Activated T-helper 17 cell treated with anti-CD3 and anti-CD28 coated beads, Interleukin-2, amount 50 U/mL, for 72 hours (primary cell): ENCODE data around the gene DISP2. TPM values are rescaled to one million over a fixed set of nuclear protein-coding genes. Genes with fewer than 3 reads are reported as not detected.

Source experiments
- ATAC-seq: fragments of 150-1000 bp; cut with Tn5 transposase; replicated peaks from 2 replicates; pipeline ENCODE4 v1.10.0; 2021; ENCODE audit warnings: mild to moderate bottlenecking, moderate library complexity
- H3K27ac Mint-ChIP-seq: one replicate; pipeline ENCODE4 v1.8.0; 2022; ENCODE audit warnings: mixed read lengths
- H3K27me3 Mint-ChIP-seq: one replicate; pipeline ENCODE4 v1.8.0; 2022; ENCODE audit warnings: mixed read lengths
- H3K36me3 Mint-ChIP-seq: one replicate; pipeline ENCODE4 v1.8.0; 2022; ENCODE audit warnings: low read depth, mild to moderate bottlenecking, mixed read lengths
- H3K4me1 Mint-ChIP-seq: one replicate; pipeline ENCODE4 v1.8.0; 2022; ENCODE audit warnings: mixed read lengths
- H3K4me3 Mint-ChIP-seq: one replicate; pipeline ENCODE4 v1.8.0; 2022; ENCODE audit warnings: mild to moderate bottlenecking, mixed read lengths
- H3K9me3 Mint-ChIP-seq: one replicate; pipeline ENCODE4 v1.8.0; 2022; ENCODE audit warnings: mixed read lengths
- total RNA-seq, 2 donors: library from RNA; stranded (reverse); gene quantifications; one replicate each; pipeline ENCODE4 v1.2.3, GENCODE V29; 2022

Gene DISP2
- total RNA-seq, 2 donors from 2014 or later: 0.11 to 1.6 TPM

DNA sequence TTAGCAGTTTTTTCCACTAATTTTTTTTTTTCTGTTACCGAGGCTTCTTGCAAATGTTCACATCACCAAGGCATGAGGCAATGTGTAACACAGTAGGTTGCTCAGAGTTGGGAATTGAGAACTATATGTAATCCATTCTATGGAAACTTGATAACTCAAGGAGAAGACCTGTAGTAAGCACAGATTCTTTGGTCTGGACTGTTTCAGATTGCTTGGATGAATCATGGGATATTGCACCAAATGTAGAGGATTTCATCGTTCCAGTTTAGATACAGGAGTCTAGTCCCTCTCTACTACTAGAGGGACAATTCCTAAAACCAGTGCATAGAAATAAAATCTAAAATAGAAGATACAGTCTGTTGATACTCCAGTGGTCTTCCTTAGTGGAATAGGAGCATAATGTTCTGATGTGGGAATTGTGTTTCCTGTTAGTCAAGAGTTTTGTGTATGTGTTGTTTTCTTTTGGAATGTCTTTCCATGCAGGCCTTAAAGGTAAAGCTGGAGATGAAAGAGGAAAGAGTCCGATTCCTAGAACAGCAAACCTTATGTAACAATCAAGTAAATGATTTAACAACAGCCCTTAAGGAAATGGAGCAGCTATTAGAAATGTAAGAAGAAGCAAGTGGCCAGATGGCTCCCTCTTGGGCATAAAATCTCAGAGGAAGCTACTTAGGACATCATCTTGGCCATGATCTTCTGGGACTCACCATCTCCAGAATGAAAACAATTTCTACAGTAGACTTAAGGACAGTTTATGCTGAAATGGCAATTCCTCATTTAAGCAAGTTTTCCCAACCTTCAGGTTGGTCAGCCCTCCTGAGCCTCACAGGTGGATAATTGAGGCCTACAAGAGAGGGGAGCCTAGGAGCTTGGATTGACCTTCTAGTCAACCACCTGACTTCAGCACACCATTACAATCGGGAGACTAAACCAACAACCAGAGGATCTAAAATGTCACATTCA lies 35.2 kb downstream of the DISP2 start:
- H3K4me1 Mint-ChIP-seq: peaks cover 7% of the 10 kb centered on the region
- no peak overlapping the region for H3K4me3 Mint-ChIP-seq
- H3K27ac Mint-ChIP-seq: no peak overlapping the region
- no peaks in the 10 kb centered on the region for H3K9me3 Mint-ChIP-seq
- peaks cover 54% of the 10 kb centered on the region for H3K36me3 Mint-ChIP-seq
- H3K27me3 Mint-ChIP-seq: no peaks in the 10 kb centered on the region
- no peak for ATAC-seq

DNA sequence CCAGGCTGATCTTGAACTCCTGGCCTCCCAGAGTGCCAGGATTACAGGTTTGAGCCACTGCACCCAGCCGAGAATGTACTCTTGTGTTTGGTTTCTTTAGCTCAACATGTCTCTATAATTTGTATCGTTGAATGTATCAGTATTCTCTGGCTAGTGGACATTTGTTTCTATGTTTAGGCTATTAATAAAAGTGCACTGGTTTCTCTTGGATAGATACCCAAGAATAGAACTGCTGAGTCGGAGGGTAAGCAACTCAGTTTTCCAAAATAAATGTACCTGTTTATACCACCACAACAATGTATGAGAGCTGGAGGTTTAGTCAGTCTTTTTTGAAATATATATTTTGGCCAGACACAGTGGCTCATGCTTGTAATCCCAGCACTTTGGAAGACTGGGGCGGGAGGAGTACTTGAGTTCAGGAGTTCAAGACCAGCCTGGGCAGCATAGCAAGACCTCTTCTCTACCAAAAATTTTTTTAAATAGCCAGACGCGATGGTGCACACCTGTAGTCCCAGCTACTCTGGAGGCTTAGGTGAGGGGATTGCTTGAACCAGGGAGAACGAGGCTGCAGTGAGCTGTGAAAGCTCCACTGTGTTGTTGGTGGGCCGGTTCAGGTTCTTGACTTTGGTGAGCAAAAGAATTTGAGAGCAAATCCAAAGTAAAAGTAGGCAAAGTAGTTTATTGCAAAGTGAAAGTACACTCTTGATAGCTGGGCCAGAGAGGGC lies 39.8 kb downstream of the DISP2 start:
- H3K27ac Mint-ChIP-seq: peak overlapping the region; percentile 44
- ATAC-seq: no peak

DNA sequence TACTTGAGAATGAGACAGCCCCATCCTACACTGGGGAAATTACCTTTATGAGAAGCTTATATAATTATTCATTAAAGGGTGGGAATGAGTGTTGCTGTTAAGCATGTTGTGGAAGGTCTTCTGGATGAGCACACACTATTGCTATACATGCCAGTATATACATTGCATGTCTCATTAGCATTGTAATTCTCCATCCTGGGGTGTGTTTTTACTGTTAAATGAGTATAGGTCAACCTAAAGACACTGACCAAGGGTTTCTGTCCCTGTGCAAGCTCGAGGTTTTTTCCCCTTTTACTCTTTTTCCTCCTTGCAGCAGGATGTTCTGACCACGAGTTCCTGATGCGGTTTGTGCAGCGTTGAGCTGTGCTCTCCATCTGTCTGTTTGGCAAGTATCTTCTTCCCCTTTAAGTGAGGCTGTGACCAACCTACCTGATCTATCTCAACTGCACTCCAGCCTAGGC lies 40.4 kb downstream of the DISP2 start:
- Mint-ChIP-seq H3K4me1 (peaks cover 17% of the 10 kb centered on the region), H3K27me3 (no peaks in the 10 kb centered on the region), H3K27ac (peak overlapping the region; percentile 44), H3K36me3 (peaks cover 5% of the 10 kb centered on the region), H3K4me3 (peak overlapping the region; percentile 39), H3K9me3 (no peaks in the 10 kb centered on the region)
- peak; percentile 93 for ATAC-seq

More for the DNA sequence above, 39.8 kb downstream of the DISP2 start:
- H3K9me3 Mint-ChIP-seq: no peaks in the 10 kb centered on the region
- H3K4me3 Mint-ChIP-seq: peak overlapping the region; percentile 39
- H3K4me1 Mint-ChIP-seq: peaks cover 16% of the 10 kb centered on the region
- H3K27me3 Mint-ChIP-seq: no peaks in the 10 kb centered on the region
- peaks cover 11% of the 10 kb centered on the region for H3K36me3 Mint-ChIP-seq

DNA sequence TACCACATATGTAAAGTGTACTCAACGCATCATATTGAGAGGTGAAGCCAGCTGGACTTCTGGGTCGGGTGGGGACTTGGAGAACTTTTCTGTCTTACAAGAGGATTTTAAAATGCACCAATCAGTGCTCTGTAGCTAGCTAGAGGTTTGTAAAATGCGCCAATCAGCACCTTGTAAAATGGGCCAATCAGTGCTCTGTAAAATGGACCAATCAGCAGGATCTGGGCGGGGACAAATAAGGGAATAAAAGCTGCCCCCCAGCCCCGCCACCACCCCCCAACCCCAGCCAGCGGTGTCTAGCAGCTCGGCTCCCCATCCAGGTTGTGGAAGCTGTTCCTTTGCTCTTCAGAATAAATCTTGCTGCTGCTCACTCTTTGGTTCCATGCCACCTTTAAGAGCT lies 41.4 kb downstream of the DISP2 start:
- H3K4me1 Mint-ChIP-seq: peaks cover 22% of the 10 kb centered on the region
- no peak for ATAC-seq
- no peak overlapping the region for H3K27ac Mint-ChIP-seq
- no peaks in the 10 kb centered on the region for H3K36me3 Mint-ChIP-seq
- H3K9me3 Mint-ChIP-seq: no peaks in the 10 kb centered on the region
- H3K4me3 Mint-ChIP-seq: no peak overlapping the region
- no peaks in the 10 kb centered on the region for H3K27me3 Mint-ChIP-seq

DNA sequence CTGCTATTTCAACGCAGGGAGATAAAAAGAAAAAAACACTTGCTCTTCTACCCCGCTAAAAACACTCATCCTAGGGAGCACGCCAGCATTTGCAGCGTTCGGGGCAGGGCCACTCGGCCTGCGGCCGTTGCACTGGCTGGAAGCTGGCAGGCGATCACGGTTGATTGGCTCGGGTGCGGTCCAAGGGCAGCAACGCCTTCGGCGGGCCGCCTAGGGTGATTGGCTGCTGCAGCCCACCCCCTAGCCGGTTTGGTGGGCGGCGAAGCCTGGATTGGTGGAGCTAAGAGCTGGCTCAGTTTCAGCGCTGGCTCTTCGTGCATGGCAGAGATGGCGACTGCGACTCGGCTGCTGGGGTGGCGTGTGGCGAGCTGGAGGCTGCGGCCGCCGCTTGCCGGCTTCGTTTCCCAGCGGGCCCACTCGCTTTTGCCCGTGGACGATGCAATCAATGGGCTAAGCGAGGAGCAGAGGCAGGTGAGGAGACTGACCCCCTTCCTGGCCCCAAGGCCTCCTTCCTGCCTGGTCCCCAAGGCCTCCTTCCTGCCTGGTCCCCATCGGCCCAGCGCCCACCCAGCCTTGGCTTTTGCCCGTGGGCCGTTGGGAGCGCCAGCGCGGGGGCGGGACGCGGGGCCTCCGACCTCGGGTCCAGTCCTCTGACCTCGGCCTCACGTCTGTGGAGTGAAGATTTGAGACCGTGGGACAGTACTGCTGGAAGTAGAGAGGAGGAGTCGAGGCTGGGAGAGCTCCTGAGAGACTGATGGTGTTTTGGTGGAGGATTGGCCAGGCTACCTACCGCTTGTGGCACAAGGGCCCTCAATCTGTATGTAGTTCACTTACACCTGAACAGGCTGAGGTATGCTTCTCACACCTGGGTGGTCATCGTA lies 47.7 kb downstream of the DISP2 start, which contains the start of gene IVD:
Gene IVD (plus strand): TSS at position 295 of the 881 bp plus-strand sequence. CDS start 33 bp downstream, at position 328.
- Mint-ChIP-seq H3K36me3 (peaks cover 37% of the 10 kb centered on the region), H3K27ac (peak within 1 kb of the TSS; percentile 91), H3K4me3 (peak within 1 kb of the TSS; percentile 96), H3K4me1 (peaks cover 17% of the 10 kb centered on the region), H3K27me3 (no peaks in the 10 kb centered on the region), H3K9me3 (no peaks in the 10 kb centered on the region)
- ATAC-seq: peak; percentile 97

DNA sequence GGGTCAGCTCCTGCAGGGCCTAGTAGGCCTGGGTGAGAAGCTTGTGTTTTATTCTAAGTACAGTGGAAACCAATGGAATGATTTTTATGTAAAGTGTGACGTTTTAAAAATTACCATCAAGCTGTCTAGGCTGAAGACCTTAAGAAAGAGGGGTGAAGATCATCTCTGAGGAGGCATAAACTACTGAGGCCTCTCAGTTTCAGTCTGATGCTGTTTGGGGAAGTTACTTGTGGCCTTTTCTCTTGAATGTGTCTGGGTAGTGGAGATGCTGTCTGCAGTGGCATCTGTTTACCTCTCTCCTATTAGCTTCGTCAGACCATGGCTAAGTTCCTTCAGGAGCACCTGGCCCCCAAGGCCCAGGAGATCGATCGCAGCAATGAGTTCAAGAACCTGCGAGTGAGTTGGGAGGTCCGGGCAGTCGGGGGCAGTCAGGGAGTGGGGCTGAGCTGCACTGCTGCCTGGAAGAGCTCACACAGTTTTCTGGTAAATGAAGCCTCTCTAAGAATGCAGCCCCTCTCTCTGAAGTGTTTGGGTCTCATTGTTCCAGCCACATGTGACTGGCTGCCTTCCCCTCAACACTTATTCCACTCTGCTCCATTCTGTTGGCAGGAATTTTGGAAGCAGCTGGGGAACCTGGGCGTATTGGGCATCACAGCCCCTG lies 49.4 kb downstream of the DISP2 start:
- H3K27me3 Mint-ChIP-seq: no peaks in the 10 kb centered on the region
- peak overlapping the region; percentile 72 for H3K27ac Mint-ChIP-seq
- no peaks in the 10 kb centered on the region for H3K9me3 Mint-ChIP-seq
- ATAC-seq: no peak
- H3K4me3 Mint-ChIP-seq: peak overlapping the region; percentile 96
- peaks cover 22% of the 10 kb centered on the region for H3K4me1 Mint-ChIP-seq
- H3K36me3 Mint-ChIP-seq: peaks cover 54% of the 10 kb centered on the region

DNA sequence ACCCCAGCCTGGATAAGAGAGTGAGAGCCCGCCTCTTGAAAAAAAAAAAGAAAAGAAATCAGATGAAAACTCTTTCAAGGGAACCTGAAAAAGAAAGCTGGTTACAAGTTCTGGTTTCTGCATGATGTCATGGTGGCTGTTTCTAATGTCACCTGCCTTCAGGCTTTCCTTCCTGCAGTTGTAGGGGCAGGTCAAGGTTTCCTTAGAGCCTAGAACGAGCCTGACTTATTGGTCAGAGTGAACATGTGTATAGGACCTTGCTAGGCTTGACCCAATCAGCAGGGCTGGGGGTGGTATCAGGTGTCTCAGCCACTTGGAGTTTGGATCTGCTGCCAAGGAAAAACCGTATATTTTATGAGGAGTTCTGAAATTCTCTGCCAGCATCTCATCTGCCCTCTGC lies 51.3 kb downstream of the DISP2 start:
- H3K4me3 Mint-ChIP-seq: no peak overlapping the region
- no peaks in the 10 kb centered on the region for H3K9me3 Mint-ChIP-seq
- peaks cover 16% of the 10 kb centered on the region for H3K4me1 Mint-ChIP-seq
- peaks cover 73% of the 10 kb centered on the region for H3K36me3 Mint-ChIP-seq
- no peaks in the 10 kb centered on the region for H3K27me3 Mint-ChIP-seq
- ATAC-seq: no peak
- no peak overlapping the region for H3K27ac Mint-ChIP-seq

DNA sequence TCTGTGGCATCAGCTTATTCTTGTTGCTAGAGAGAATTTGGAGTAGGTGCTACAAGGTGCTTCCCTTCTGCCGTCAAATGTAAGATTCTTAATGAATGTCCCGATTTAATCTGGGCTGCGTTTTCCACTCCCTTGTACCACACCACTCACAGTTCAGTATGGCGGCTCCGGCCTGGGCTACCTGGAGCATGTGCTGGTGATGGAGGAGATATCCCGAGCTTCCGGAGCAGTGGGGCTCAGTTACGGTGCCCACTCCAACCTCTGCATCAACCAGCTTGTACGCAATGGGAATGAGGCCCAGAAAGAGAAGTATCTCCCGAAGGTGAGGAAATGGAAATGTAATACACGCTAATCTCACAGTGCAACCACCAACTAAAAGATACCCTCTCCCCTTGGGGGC lies 52.5 kb downstream of the DISP2 start:
- Mint-ChIP-seq H3K27ac (peak overlapping the region; percentile 31), H3K36me3 (peaks cover 82% of the 10 kb centered on the region), H3K27me3 (no peaks in the 10 kb centered on the region), H3K4me3 (no peak overlapping the region), H3K4me1 (peaks cover 12% of the 10 kb centered on the region), H3K9me3 (no peaks in the 10 kb centered on the region)
- no peak for ATAC-seq

DNA sequence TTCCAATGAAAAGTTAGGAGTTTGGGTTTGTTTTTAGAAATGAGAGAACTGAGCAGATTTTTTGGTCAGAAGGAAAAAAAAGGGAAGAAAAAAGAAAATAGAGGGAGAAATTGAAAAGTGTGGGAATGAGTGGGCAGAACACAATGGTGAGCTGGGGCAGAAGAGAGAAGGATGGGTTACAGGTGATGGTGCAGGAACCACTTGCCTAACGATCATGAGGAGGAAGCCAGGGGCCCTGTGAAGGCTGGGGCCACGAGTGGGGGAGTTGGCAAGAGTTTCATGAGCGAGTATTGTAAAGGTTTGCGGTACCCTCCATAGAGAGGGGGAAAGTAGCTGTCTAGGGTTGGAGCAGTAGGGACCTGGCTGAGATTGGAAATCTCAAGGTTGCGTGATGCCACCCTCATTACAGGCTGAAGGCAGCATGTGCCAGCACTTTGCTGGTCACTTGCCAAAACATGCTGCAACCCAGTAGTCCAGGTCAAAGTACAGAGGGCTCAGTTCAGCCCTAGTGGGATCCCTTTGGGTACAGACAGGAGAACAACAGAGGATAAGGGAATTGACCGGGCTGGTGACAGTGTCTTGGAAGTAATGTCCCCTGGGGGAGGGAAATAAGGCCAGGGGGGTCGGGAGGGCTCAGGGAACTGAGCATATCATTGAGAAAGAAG lies 54.2 kb downstream of the DISP2 start:
- peaks cover 91% of the 10 kb centered on the region for H3K36me3 Mint-ChIP-seq
- peak overlapping the region; percentile 51 for H3K27ac Mint-ChIP-seq
- H3K4me1 Mint-ChIP-seq: peaks cover 6% of the 10 kb centered on the region
- H3K4me3 Mint-ChIP-seq: no peak overlapping the region
- no peaks in the 10 kb centered on the region for H3K9me3 Mint-ChIP-seq
- ATAC-seq: no peak
- H3K27me3 Mint-ChIP-seq: no peaks in the 10 kb centered on the region

DNA sequence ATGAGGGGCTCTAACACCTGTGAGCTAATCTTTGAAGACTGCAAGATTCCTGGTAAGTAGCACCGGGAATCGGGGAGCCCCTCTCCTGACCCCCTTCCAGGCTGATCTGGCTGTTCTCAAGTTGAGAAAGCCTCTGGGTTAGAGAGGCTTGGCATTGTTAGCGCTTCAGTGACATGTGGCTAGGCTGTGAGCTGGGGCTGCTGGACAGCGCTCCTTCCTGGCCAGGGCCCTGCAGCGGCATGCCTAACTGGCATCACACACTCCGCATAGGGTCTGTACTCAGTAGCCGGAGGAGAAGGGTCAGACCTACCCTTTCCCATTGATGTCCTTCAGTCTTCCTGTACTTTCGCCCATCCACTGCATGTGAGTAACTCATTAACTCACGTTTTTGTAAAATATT lies 55.0 kb downstream of the DISP2 start:
- no peak overlapping the region for H3K4me3 Mint-ChIP-seq
- peaks cover 90% of the 10 kb centered on the region for H3K36me3 Mint-ChIP-seq
- H3K4me1 Mint-ChIP-seq: peaks cover 6% of the 10 kb centered on the region
- H3K9me3 Mint-ChIP-seq: no peaks in the 10 kb centered on the region
- ATAC-seq: no peak
- H3K27ac Mint-ChIP-seq: no peak overlapping the region
- H3K27me3 Mint-ChIP-seq: no peaks in the 10 kb centered on the region

DNA sequence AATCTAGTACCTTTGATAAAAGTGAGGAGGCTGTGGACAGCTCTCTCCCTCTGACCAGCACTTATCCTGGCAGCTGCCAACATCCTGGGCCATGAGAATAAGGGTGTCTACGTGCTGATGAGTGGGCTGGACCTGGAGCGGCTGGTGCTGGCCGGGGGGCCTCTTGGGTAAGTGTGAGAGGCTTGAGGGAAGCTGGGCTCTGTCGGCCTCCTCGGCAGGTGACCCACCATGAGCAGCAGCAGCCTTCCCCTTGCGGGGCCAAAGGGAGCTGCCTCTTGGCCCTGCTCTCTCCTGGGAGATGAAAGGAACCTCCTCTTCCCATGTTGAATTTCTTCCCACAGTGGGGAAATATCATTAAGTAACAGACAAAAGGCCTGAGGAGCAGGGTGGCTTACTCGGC lies 56.8 kb downstream of the DISP2 start:
- ATAC-seq: no peak
- H3K9me3 Mint-ChIP-seq: no peaks in the 10 kb centered on the region
- no peak overlapping the region for H3K27ac Mint-ChIP-seq
- peaks cover 77% of the 10 kb centered on the region for H3K36me3 Mint-ChIP-seq
- no peaks in the 10 kb centered on the region for H3K27me3 Mint-ChIP-seq
- peaks cover 6% of the 10 kb centered on the region for H3K4me1 Mint-ChIP-seq
- no peak overlapping the region for H3K4me3 Mint-ChIP-seq

DNA sequence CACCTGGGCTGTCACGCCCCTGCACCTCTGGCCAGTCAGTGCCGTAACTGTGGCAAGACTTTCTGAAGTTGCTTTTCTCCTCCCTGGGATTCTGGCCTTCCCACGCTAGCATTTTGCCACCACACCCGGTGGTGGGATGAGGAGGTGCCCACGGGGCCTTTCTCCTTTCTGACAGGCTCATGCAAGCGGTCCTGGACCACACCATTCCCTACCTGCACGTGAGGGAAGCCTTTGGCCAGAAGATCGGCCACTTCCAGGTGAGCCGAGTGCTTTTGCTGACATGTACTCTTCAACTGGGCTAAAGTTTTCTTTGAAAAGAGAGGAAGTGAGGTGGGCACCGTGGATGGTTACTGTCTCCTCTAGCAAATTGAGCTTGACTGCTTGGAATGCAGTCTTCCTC lies 57.2 kb downstream of the DISP2 start:
- Mint-ChIP-seq H3K4me3 (no peak overlapping the region), H3K27me3 (no peaks in the 10 kb centered on the region), H3K4me1 (peaks cover 6% of the 10 kb centered on the region), H3K36me3 (peaks cover 73% of the 10 kb centered on the region), H3K9me3 (no peaks in the 10 kb centered on the region), H3K27ac (no peak overlapping the region)
- ATAC-seq: no peak

DNA sequence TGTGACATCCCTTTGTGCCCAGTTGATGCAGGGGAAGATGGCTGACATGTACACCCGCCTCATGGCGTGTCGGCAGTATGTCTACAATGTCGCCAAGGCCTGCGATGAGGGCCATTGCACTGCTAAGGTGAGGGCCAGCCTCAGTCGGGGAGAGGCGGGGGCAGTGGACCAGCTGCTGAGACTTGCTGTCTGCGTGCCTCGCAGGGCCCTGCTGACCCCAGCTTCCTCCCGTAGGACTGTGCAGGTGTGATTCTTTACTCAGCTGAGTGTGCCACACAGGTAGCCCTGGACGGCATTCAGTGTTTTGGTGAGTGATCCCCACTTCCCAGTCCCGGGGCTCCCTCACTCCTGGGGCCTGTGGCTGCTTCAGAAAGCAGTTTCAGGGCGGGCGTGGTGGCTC lies 58.0 kb downstream of the DISP2 start:
- no peak overlapping the region for H3K4me3 Mint-ChIP-seq
- H3K4me1 Mint-ChIP-seq: peaks cover 2% of the 10 kb centered on the region
- peaks cover 65% of the 10 kb centered on the region for H3K36me3 Mint-ChIP-seq

More for the DNA sequence above, 58.0 kb downstream of the DISP2 start:
- H3K9me3 Mint-ChIP-seq: no peaks in the 10 kb centered on the region
- H3K27ac Mint-ChIP-seq: no peak overlapping the region
- no peaks in the 10 kb centered on the region for H3K27me3 Mint-ChIP-seq
- ATAC-seq: no peak
